Measurements from ENCODE around the gene ZFPL1. TPM values are rescaled to one million over a fixed set of nuclear protein-coding genes. Genes with fewer than 3 reads are reported as not detected.

ZFPL1 gene
- total and polyA plus RNA-seq, 9 of the 15 experiments (the other 6 are each of a cell fraction or from before 2014, with no cell fraction given): 3.7 to 37.5 (median 22.7) TPM

GRCh38 chr11:65134240-65134951, 50.4 kb downstream of the ZFPL1 start, which contains the start of gene SYVN1 (continued):
- TF ChIP-seq ZNF316 (IDR thresholded peaks at IDR 0.05) (no peak), MXI1 (IDR thresholded peaks at IDR 0.05; ENCODE audit: low read depth, low read length) (no peak; the same call in 1 of the 2 replicates), DLX4 (CRISPR knock-in tag; IDR thresholded peaks at IDR 0.05) (no peak), ZNF12 (CRISPR knock-in tag; IDR thresholded peaks at IDR 0.05) (no peak; the same call in 1 of the 2 replicates), NCOR1 (IDR thresholded peaks at IDR 0.05) (peak; percentile 43; the same call in 1 of the 2 replicates), BMI1 (IDR thresholded peaks at IDR 0.05; ENCODE audit: low read length) (no peak), TAL1 (IDR thresholded peaks at IDR 0.05) (no peak), ZNF212 (CRISPR knock-in tag; IDR thresholded peaks at IDR 0.05) (no peak), MCM7 (IDR thresholded peaks at IDR 0.05) (no peak), CREBBP (IDR thresholded peaks at IDR 0.05; ENCODE audit: low read depth, low read length) (no peak), NR2F6 (CRISPR knock-in tag; IDR thresholded peaks at IDR 0.05) (no peak), ZNF277 (CRISPR knock-in tag; IDR thresholded peaks at IDR 0.05; ENCODE audit: borderline replicate concordance) (no peak), FOXM1 (IDR thresholded peaks at IDR 0.05; ENCODE audit: low read depth) (no peak; the same call in 1 of the 2 replicates), FOXM1 (CRISPR knock-in tag; IDR thresholded peaks at IDR 0.05; ENCODE audit: low read depth) (no peak), ZNF699 (CRISPR knock-in tag; IDR thresholded peaks at IDR 0.05; ENCODE audit: insufficient replicate concordance) (no peak), SUPT5H (IDR thresholded peaks at IDR 0.05) (peak; percentile 89), CXXC5 (CRISPR knock-in tag; IDR thresholded peaks at IDR 0.05) (peak; percentile 91), DACH1 (IDR thresholded peaks at IDR 0.05; ENCODE audit: partially characterized antibody) (peak; percentile 92)
- TF ChIP-seq, protein P1, sequence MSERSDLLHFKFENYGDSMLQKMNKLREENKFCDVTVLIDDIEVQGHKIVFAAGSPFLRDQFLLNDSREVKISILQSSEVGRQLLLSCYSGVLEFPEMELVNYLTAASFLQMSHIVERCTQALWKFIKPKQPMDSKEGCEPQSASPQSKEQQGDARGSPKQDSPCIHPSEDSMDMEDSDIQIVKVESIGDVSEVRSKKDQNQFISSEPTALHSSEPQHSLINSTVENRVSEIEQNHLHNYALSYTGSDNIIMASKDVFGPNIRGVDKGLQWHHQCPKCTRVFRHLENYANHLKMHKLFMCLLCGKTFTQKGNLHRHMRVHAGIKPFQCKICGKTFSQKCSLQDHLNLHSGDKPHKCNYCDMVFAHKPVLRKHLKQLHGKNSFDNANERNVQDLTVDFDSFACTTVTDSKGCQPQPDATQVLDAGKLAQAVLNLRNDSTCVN (CRISPR knock-in tag; IDR thresholded peaks at IDR 0.05): no peak
- TF ChIP-seq, protein P2, sequence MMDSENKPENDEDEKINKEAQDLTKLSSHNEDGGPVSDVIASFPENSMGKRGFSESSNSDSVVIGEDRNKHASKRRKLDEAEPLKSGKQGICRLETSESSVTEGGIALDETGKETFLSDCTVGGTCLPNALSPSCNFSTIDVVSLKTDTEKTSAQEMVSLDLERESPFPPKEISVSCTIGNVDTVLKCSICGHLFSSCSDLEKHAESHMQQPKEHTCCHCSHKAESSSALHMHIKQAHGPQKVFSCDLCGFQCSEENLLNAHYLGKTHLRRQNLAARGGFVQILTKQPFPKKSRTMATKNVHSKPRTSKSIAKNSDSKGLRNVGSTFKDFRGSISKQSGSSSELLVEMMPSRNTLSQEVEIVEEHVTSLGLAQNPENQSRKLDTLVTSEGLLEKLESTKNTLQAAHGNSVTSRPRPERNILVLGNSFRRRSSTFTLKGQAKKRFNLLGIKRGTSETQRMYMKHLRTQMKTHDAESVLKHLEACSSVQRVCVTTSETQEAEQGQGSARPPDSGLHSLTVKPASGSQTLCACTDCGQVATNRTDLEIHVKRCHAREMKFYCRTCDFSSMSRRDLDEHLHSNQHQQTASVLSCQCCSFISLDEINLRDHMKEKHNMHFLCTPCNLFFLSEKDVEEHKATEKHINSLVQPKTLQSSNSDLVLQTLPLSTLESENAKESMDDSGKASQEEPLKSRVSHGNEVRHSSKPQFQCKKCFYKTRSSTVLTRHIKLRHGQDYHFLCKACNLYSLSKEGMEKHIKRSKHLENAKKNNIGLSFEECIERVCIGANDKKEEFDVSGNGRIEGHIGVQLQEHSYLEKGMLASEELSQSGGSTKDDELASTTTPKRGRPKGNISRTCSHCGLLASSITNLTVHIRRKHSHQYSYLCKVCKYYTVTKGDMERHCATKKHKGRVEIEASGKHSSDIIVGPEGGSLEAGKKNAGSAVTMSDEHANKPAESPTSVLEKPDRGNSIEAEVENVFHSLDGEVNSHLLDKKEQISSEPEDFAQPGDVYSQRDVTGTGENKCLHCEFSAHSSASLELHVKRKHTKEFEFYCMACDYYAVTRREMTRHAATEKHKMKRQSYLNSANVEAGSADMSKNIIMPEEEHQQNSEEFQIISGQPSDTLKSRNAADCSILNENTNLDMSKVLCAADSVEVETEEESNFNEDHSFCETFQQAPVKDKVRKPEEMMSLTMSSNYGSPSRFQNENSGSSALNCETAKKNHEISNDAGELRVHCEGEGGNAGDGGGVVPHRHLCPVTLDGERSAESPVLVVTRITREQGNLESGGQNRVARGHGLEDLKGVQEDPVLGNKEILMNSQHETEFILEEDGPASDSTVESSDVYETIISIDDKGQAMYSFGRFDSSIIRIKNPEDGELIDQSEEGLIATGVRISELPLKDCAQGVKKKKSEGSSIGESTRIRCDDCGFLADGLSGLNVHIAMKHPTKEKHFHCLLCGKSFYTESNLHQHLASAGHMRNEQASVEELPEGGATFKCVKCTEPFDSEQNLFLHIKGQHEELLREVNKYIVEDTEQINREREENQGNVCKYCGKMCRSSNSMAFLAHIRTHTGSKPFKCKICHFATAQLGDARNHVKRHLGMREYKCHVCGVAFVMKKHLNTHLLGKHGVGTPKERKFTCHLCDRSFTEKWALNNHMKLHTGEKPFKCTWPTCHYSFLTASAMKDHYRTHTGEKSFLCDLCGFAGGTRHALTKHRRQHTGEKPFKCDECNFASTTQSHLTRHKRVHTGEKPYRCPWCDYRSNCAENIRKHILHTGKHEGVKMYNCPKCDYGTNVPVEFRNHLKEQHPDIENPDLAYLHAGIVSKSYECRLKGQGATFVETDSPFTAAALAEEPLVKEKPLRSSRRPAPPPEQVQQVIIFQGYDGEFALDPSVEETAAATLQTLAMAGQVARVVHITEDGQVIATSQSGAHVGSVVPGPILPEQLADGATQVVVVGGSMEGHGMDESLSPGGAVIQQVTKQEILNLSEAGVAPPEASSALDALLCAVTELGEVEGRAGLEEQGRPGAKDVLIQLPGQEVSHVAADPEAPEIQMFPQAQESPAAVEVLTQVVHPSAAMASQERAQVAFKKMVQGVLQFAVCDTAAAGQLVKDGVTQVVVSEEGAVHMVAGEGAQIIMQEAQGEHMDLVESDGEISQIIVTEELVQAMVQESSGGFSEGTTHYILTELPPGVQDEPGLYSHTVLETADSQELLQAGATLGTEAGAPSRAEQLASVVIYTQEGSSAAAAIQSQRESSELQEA (IDR thresholded peaks at IDR 0.05; ENCODE audit: low read depth): peak; percentile 64

Measured in K562 (cell line).